Gastrocnemius medialis (tissue), 4 donors: ENCODE measurements around the gene OR4S1. TPM values are rescaled to one million over a fixed set of nuclear protein-coding genes. Genes with fewer than 3 reads are reported as not detected.

Experiments used
- ATAC-seq, 2 donors: fragments of 150-250 bp; one replicate each; pipeline ENCODE4 v1.9.1; 2016
- DNase-seq, 2 donors: peaks; one replicate each; pipeline ENCODE4 v3.0.0-alpha.2; 2019
- H3K27ac ChIP-seq, 4 donors: fragments of 200-600 bp; sonication (generic); 1 replicate in 1 of 4; 2 replicates in 3 of 4; pipeline ENCODE4 v1.5.1; 2016 to 2018; ENCODE audit warnings: mild to moderate bottlenecking in 2 of 4, moderate library complexity in 1 of 4
- H3K27me3 ChIP-seq, 3 donors: fragments of 200-600 bp; sonication (generic) in 2 of 3; 1 replicate in 1 of 3; 2 replicates in 2 of 3; pipeline versions ENCODE4 v1.5.1 to v1.6.0; 2016 to 2019; ENCODE audit warnings: mild to moderate bottlenecking in 1 of 3, moderate library complexity in 1 of 3
- H3K36me3 ChIP-seq, 2 donors: fragments of 200-600 bp; sonication (generic) in 1 of 2; one replicate each; pipeline ENCODE4 v1.5.1; 2017 to 2018
- H3K4me1 ChIP-seq, 2 donors: fragments of 200-600 bp; sonication (generic) in 1 of 2; one replicate each; pipeline ENCODE4 v1.5.1; 2016 to 2017; ENCODE audit warnings: mild to moderate bottlenecking in 2 of 2
- H3K4me3 ChIP-seq, 4 donors: fragments of 200-600 bp; sonication (generic) in 3 of 4; 1 replicate in 1 of 4; 2 replicates in 3 of 4; pipeline ENCODE4 v1.5.1; 2016 to 2019; ENCODE audit warnings: mild to moderate bottlenecking in 2 of 4
- H3K9me3 ChIP-seq, 3 donors: fragments of 200-600 bp; sonication (generic) in 2 of 3; 1 replicate in 1 of 3; 2 replicates in 2 of 3; pipeline ENCODE4 v1.5.1; 2016 to 2019
- POLR2A ChIP-seq, 2 donors: fragments of 450-650 bp; IDR thresholded peaks; one replicate each; pipeline ENCODE4 v1.6.1; 2017; ENCODE audit warnings: antibody characterized with exemption in 2 of 2, mild to moderate bottlenecking in 2 of 2, moderate library complexity in 2 of 2
- in situ Hi-C, 4 donors: fragments of 200-750 bp; cut with MboI; loops; one replicate each; pipeline versions ENCODE4 v1.15.0 to v1.8.0; 2017; ENCODE audit warnings: low sequenced_read_pairs in 4 of 4
- intact Hi-C: fragments of 100-400 bp; cut with DNase I; formaldehyde crosslinking; loops from one replicate; pipeline ENCODE4 v1.15.1; 2023; ENCODE audit warnings: low total_unique reads
- total RNA-seq, 4 donors: library from RNA; depleted of rRNA; stranded (reverse); fragments of >200 nt; gene quantifications; one replicate each; pipeline versions ENCODE4 v1.1.0 to v1.2.3, GENCODE V29; 2016
- TF ChIP-seq, protein P1 (sequence below), 5 experiments: fragments of 450-650 bp in 3 of 5; fragments of 200-600 bp in 2 of 5; sonication (generic) in 2 of 5; IDR thresholded peaks in 4 of 5; conservative IDR thresholded peaks in 1 of 5; 1 replicate in 4 of 5; 2 replicates in 1 of 5; pipeline ENCODE4 v1.5.1; 2016 to 2019; ENCODE audit warnings: antibody characterized with exemption in 5 of 5, mild to moderate bottlenecking in 3 of 5, moderate library complexity in 3 of 5

OR4S1 gene
- total RNA-seq, 4 donors from 2014 or later, result not detected

DNA sequence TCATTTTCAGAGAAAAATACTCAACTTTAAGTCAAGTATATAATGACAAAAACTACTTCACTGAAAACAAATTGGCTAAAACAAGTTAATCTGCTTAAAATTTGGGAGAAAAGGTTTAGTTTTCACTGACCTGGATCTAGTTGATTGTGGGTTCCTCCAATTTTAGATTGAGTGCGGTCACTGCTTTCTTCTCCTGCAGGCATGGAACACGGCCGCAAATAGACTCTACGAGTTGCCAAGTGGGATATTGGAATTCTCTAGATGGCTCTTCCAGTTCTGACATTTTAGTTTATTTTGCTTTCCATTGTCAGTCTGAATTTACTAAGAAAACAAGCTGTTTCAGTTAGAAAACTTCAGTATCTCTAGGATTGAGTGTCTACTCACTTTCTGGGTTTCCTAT is 48.0 kb downstream of the OR4S1 start:
- intact Hi-C loops, result no loop called here
- no peak for TF ChIP-seq POLR2A (IDR thresholded peaks at IDR 0.05)
- TF ChIP-seq, protein P1, sequence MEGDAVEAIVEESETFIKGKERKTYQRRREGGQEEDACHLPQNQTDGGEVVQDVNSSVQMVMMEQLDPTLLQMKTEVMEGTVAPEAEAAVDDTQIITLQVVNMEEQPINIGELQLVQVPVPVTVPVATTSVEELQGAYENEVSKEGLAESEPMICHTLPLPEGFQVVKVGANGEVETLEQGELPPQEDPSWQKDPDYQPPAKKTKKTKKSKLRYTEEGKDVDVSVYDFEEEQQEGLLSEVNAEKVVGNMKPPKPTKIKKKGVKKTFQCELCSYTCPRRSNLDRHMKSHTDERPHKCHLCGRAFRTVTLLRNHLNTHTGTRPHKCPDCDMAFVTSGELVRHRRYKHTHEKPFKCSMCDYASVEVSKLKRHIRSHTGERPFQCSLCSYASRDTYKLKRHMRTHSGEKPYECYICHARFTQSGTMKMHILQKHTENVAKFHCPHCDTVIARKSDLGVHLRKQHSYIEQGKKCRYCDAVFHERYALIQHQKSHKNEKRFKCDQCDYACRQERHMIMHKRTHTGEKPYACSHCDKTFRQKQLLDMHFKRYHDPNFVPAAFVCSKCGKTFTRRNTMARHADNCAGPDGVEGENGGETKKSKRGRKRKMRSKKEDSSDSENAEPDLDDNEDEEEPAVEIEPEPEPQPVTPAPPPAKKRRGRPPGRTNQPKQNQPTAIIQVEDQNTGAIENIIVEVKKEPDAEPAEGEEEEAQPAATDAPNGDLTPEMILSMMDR (IDR thresholded peaks at IDR 0.05 in 4 of 5, conservative IDR thresholded peaks at IDR 0.05 in 1 of 5), result no peak
- no peak for ATAC-seq

DNA sequence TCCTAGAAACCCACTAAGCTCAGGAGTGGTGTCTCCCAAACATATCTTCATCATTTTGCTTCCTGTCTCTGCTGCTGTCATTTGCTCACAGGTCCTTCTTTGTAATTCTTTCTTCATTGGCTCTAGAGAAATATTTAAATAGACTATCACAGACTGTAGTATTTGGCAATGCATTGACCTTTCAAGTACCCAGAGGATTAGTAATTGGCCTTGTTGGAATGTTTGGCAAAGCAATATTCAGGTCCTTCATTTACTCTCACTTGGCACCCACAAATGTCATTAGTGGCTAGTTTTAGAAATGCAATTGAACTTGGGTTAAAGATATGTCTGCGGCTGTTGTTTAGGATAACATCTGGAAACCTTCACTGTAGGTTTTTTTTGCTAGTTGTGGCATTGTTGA is 48.7 kb downstream of the OR4S1 start:
- Histone ChIP-seq H3K27me3 (no peaks in the 10 kb centered on the region), H3K4me3 (no peak overlapping the region), H3K27ac (no peak overlapping the region), H3K36me3 (no peaks in the 10 kb centered on the region), H3K4me1 (no peaks in the 10 kb centered on the region), H3K9me3 (no peaks in the 10 kb centered on the region)
- intact Hi-C loops (no loop called here), in situ Hi-C loops (no loop called here)
- ATAC-seq (no peak), DNase-seq (no peak)
- TF ChIP-seq POLR2A (IDR thresholded peaks at IDR 0.05), result no peak
- TF ChIP-seq, protein P1 (IDR thresholded peaks at IDR 0.05 in 4 of 5, conservative IDR thresholded peaks at IDR 0.05 in 1 of 5), result no peak

More for the DNA sequence above, 48.0 kb downstream of the OR4S1 start:
- H3K9me3 ChIP-seq, result no peaks in the 10 kb centered on the region
- H3K4me1 ChIP-seq, result no peaks in the 10 kb centered on the region
- no peak overlapping the region for H3K27ac ChIP-seq
- in situ Hi-C loops, result no loop called here
- DNase-seq, result no peak
- no peaks in the 10 kb centered on the region for H3K36me3 ChIP-seq
- no peak overlapping the region for H3K4me3 ChIP-seq
- H3K27me3 ChIP-seq, result no peaks in the 10 kb centered on the region

Other genes starting within 250 kb of the OR4S1 start
- gene OR4B1, start 89.4 kb upstream of the OR4S1 start, total RNA-seq, result not detected
- not detected for gene OR4X2, start 61.1 kb upstream of the OR4S1 start, total RNA-seq
- gene OR4X1, start 42.4 kb upstream of the OR4S1 start, total RNA-seq, result not detected
- gene OR4C3, start 18.7 kb downstream of the OR4S1 start, total RNA-seq, result not detected
- gene OR4C5, start 60.2 kb downstream of the OR4S1 start, total RNA-seq, result not detected
- not detected for gene OR4A47, start 182.6 kb downstream of the OR4S1 start, total RNA-seq